ENCODE data around the gene UPB1.

- TF ChIP-seq CTCF (IDR thresholded peaks at IDR 0.05) (no peak), POLR2AphosphoS5 (IDR thresholded peaks at IDR 0.05) (no peak), EP300 (IDR thresholded peaks at IDR 0.05) (no peak), POLR2A (IDR thresholded peaks at IDR 0.05) (no peak)
These were observed 5.2 kb downstream of the UPB1 start for GRCh38 chr22:24500277-24500820.

Data from sigmoid colon (tissue), 4 donors.